ENCODE data around the gene LIPN. TPM values are rescaled to one million over a fixed set of nuclear protein-coding genes. Genes with fewer than 3 reads are reported as not detected.

Gene LIPN
- total RNA-seq, 1 experiment from 2014 or later, result not detected

- no peak for DNase-seq (ENCODE audit: low read depth in 1 of 2, low spot score in 2 of 2)
- no peak overlapping the region for H3K4me3 ChIP-seq
- no peaks in the 10 kb centered on the region for H3K36me3 ChIP-seq
- H3K9me3 ChIP-seq (replicated peaks), result no peaks in the 10 kb centered on the region
- no peak overlapping the region for H3K27ac ChIP-seq
- peaks cover 7% of the 10 kb centered on the region for H3K27me3 ChIP-seq (replicated peaks)
- H3K4me1 ChIP-seq (replicated peaks), result no peaks in the 10 kb centered on the region
Measured at GRCh38 chr10:88755753-88756152, 4.1 kb upstream of the LIPN start.

GRCh38 chr10:88756660-88757059 is 3.2 kb upstream of the LIPN start:
- Histone ChIP-seq H3K27me3 (replicated peaks) (peaks cover 9% of the 10 kb centered on the region), H3K27ac (no peak overlapping the region), H3K36me3 (no peaks in the 10 kb centered on the region), H3K9me3 (replicated peaks) (no peaks in the 10 kb centered on the region), H3K4me1 (replicated peaks) (no peaks in the 10 kb centered on the region), H3K4me3 (no peak overlapping the region)
- no peak for DNase-seq (ENCODE audit: low read depth in 1 of 2, low spot score in 2 of 2)

GRCh38 chr10:88762906-88763305 is 3.1 kb downstream of the LIPN start:
- H3K4me1 ChIP-seq (replicated peaks), result no peaks in the 10 kb centered on the region
- H3K27ac ChIP-seq, result no peak overlapping the region
- no peak overlapping the region for H3K4me3 ChIP-seq
- H3K36me3 ChIP-seq, result no peaks in the 10 kb centered on the region
- DNase-seq (ENCODE audit: low read depth in 1 of 2, low spot score in 2 of 2), result no peak
- no peaks in the 10 kb centered on the region for H3K9me3 ChIP-seq (replicated peaks)
- peaks cover 25% of the 10 kb centered on the region for H3K27me3 ChIP-seq (replicated peaks)

DNA sequence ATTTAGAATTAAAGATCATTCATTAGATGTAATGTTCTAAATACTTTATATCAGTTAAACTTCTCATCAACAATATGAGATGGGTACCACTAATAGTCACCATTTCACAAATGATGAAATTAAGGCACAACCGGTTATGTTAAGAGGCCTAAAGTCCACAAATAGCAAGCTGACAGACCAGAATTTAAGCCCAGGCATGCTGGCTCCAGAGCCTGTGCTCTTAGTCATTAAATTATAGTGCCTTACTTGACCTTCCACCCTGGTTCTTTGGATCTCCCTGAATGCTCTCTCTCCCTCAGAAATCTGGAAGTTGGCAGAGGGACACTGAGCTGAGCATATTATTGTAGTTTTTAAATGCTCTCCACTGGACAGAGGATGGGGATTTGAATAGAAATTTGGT is 3.6 kb downstream of the LIPN start:
- DNase-seq (ENCODE audit: low read depth in 1 of 2, low spot score in 2 of 2), result no peak
- no peak overlapping the region for H3K27ac ChIP-seq
- H3K36me3 ChIP-seq, result no peaks in the 10 kb centered on the region
- H3K4me3 ChIP-seq, result no peak overlapping the region
- peaks cover 25% of the 10 kb centered on the region for H3K27me3 ChIP-seq (replicated peaks)
- H3K9me3 ChIP-seq (replicated peaks), result no peaks in the 10 kb centered on the region
- H3K4me1 ChIP-seq (replicated peaks), result no peaks in the 10 kb centered on the region

GRCh38 chr10:88764110-88764509 is 4.3 kb downstream of the LIPN start:
- Histone ChIP-seq H3K4me1 (replicated peaks) (no peaks in the 10 kb centered on the region), H3K36me3 (no peaks in the 10 kb centered on the region), H3K4me3 (no peak overlapping the region), H3K27me3 (replicated peaks) (peaks cover 25% of the 10 kb centered on the region), H3K9me3 (replicated peaks) (no peaks in the 10 kb centered on the region), H3K27ac (no peak overlapping the region)
- DNase-seq (ENCODE audit: low read depth in 1 of 2, low spot score in 2 of 2), result no peak

DNA sequence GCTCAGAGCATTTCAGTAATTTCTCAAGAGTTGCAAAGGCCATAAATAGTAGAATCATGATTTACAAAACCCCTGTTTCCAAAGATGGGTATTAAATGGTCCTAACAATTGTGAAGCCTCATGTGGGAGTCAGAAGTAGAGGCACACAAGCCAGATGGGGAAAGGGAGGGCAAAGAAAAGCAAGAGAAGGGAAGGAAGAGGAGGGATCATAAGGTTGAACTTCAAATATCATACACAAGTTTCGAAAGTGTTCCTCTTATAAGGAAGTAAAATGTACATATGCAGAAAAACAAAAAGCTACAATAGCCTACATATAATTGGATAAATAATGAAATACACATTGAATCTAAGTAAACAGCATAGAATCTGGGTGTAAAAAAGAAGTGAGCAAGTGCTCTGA is 6.0 kb downstream of the LIPN start:
- no peaks in the 10 kb centered on the region for H3K36me3 ChIP-seq
- no peaks in the 10 kb centered on the region for H3K4me1 ChIP-seq (replicated peaks)
- H3K27me3 ChIP-seq (replicated peaks), result peaks cover 22% of the 10 kb centered on the region
- H3K27ac ChIP-seq, result no peak overlapping the region
- no peak overlapping the region for H3K4me3 ChIP-seq
- H3K9me3 ChIP-seq (replicated peaks), result no peaks in the 10 kb centered on the region
- no peak for DNase-seq (ENCODE audit: low read depth in 1 of 2, low spot score in 2 of 2)

GRCh38 chr10:88769384-88769783 is 9.6 kb downstream of the LIPN start:
- Histone ChIP-seq H3K4me1 (replicated peaks) (no peaks in the 10 kb centered on the region), H3K27me3 (replicated peaks) (peaks cover 15% of the 10 kb centered on the region), H3K27ac (no peak overlapping the region), H3K9me3 (replicated peaks) (no peaks in the 10 kb centered on the region), H3K4me3 (no peak overlapping the region), H3K36me3 (no peaks in the 10 kb centered on the region)
- no peak for DNase-seq (ENCODE audit: low read depth in 1 of 2, low spot score in 2 of 2)

DNA sequence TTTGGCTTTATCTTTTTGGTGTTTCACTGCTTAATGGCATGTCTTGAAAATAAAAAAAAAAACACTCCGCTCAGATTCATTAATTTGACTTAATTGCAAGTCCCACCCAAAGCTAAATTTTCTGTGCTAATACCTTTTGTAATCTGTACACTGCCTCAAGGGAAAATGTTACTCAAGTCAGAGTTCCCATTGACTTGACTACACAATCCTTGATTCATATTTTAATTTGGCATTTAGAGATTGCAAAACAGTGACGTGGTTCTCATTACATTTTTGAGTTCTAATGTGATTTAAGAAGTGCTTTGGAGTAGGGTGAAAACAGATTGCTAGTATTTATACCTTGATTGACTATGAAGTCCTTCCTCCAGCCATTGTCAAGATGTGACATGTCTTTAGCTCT is 21.4 kb downstream of the LIPN start:
- H3K4me3 ChIP-seq, result no peak overlapping the region
- H3K27ac ChIP-seq, result no peak overlapping the region
- H3K9me3 ChIP-seq (replicated peaks), result no peaks in the 10 kb centered on the region
- H3K4me1 ChIP-seq (replicated peaks), result no peaks in the 10 kb centered on the region
- no peaks in the 10 kb centered on the region for H3K27me3 ChIP-seq (replicated peaks)
- no peaks in the 10 kb centered on the region for H3K36me3 ChIP-seq
- DNase-seq (ENCODE audit: low read depth in 1 of 2, low spot score in 2 of 2), result no peak

GRCh38 chr10:88782222-88782621 is 22.4 kb downstream of the LIPN start:
- Histone ChIP-seq H3K36me3 (no peaks in the 10 kb centered on the region), H3K4me3 (no peak overlapping the region), H3K9me3 (replicated peaks) (no peaks in the 10 kb centered on the region), H3K4me1 (replicated peaks) (no peaks in the 10 kb centered on the region), H3K27me3 (replicated peaks) (no peaks in the 10 kb centered on the region), H3K27ac (no peak overlapping the region)
- DNase-seq (ENCODE audit: low read depth in 1 of 2, low spot score in 2 of 2), result no peak

DNA sequence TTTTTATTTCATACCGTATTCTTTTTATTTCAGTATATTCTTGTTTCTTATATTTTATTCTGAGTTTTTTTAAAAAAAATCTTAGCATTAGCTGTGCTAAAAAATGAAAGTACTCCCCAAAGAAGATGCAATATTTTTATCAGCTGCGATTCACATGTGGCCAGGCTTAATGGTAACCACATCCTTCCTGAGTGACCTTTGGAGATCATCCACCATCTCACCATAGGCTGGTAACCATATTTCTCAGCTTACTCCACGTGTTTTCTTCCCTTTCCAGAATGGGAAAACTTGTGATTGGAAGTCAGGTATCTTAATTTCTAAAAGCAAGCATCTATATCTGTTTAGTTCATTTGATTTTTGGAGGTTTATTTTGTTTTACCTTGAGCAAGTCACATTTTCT is 23.9 kb downstream of the LIPN start:
- Histone ChIP-seq H3K36me3 (no peaks in the 10 kb centered on the region), H3K9me3 (replicated peaks) (no peaks in the 10 kb centered on the region), H3K27ac (no peak overlapping the region), H3K27me3 (replicated peaks) (no peaks in the 10 kb centered on the region), H3K4me1 (replicated peaks) (no peaks in the 10 kb centered on the region), H3K4me3 (no peak overlapping the region)
- no peak for DNase-seq (ENCODE audit: low read depth in 1 of 2, low spot score in 2 of 2)

DNA sequence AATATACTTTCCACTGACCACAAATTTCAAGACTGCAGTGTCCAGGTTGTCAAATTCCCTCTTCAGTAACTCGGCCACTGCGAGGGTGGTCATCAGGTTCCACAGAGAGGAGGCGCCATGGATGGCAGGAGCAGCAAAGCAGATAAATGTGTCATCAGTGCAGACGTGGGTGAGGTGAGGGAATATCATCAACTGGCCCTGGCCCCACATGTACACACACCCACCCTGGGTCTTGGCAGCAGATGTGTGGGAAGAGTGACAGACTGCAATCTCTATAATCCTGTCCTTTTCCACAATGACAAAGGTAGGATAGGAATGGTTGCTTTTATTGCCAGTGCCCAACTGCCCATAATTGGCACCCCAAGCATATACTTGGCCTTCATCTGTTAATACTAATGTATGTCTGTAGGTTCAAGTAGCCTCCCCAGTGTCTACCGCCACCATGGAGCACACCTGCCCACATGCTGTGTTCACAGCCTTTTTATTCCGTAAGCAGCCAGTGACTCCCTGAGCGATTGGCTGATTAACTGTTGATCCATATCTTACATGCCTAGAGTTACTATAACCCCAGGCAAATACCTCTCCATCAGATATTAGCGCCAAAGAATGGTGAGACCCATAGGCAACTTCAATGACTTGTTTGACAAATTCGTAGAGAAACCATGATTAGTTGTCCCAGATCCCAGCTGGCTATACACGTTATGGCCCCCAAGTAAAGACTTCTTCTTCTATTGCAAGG is 26.4 kb downstream of the LIPN start:
- H3K27ac ChIP-seq, result no peak overlapping the region
- no peaks in the 10 kb centered on the region for H3K36me3 ChIP-seq
- H3K4me1 ChIP-seq (replicated peaks), result no peaks in the 10 kb centered on the region
- no peak overlapping the region for H3K4me3 ChIP-seq
- no peaks in the 10 kb centered on the region for H3K27me3 ChIP-seq (replicated peaks)
- H3K9me3 ChIP-seq (replicated peaks), result no peaks in the 10 kb centered on the region
- no peak for DNase-seq (ENCODE audit: low read depth in 1 of 2, low spot score in 2 of 2)

- no peak overlapping the region for H3K4me3 ChIP-seq
- H3K36me3 ChIP-seq, result no peaks in the 10 kb centered on the region
- H3K4me1 ChIP-seq (replicated peaks), result no peaks in the 10 kb centered on the region
- no peaks in the 10 kb centered on the region for H3K27me3 ChIP-seq (replicated peaks)
- H3K27ac ChIP-seq, result no peak overlapping the region
- no peaks in the 10 kb centered on the region for H3K9me3 ChIP-seq (replicated peaks)
- no peak for DNase-seq (ENCODE audit: low read depth in 1 of 2, low spot score in 2 of 2)
Measured at GRCh38 chr10:88787463-88787862, 27.6 kb downstream of the LIPN start.

DNA sequence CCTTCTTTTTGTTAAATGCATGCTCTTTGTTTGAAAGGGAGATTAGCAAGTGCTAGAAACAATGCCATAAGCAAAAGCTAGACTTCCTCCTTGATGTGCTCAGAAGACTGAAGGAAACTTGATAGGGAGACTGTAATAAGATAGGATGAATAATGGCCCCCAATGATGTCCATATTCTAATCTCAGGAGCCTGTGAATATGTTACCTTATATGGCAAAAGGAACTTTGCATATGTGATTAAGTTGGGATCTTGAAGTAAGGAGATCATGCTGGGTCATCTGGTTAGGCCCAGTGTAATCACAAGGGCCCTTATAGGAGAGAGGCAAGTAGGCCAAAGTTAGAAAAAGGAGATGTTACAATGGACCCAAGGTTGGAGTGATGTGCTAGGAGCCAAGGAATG is 29.1 kb downstream of the LIPN start:
- no peaks in the 10 kb centered on the region for H3K36me3 ChIP-seq
- H3K4me1 ChIP-seq (replicated peaks), result no peaks in the 10 kb centered on the region
- no peaks in the 10 kb centered on the region for H3K27me3 ChIP-seq (replicated peaks)
- H3K4me3 ChIP-seq, result no peak overlapping the region
- no peak for DNase-seq (ENCODE audit: low read depth in 1 of 2, low spot score in 2 of 2)
- no peak overlapping the region for H3K27ac ChIP-seq
- H3K9me3 ChIP-seq (replicated peaks), result no peaks in the 10 kb centered on the region

- H3K4me3 ChIP-seq, result no peak overlapping the region
- no peaks in the 10 kb centered on the region for H3K9me3 ChIP-seq (replicated peaks)
- H3K27me3 ChIP-seq (replicated peaks), result no peaks in the 10 kb centered on the region
- H3K4me1 ChIP-seq (replicated peaks), result no peaks in the 10 kb centered on the region
- H3K27ac ChIP-seq, result no peak overlapping the region
- DNase-seq (ENCODE audit: low read depth in 1 of 2, low spot score in 2 of 2), result peak; percentile 11 to 43
- no peaks in the 10 kb centered on the region for H3K36me3 ChIP-seq
Measured at GRCh38 chr10:88791924-88792323, 32.1 kb downstream of the LIPN start.

DNA sequence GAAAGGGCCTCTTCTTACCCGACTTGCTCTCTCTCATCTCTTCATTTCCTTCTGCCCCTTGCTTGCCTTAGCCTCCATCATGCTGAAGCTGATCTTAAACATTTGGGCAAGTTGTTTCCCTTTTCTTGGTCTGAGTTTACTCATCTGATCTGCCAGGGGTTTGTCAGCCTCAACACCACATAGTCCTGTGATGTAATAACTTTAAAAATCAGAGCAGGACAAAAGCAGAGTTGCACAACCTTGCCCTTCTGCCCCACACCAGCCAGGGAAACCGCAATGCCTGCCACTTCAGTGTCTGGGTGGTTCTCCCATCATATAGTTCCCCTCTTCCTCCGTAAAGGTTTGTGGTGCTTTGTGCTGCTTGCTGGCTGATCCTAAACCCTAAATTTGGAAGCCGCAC is 32.8 kb downstream of the LIPN start:
- Histone ChIP-seq H3K27me3 (replicated peaks) (no peaks in the 10 kb centered on the region), H3K36me3 (no peaks in the 10 kb centered on the region), H3K4me1 (replicated peaks) (no peaks in the 10 kb centered on the region), H3K9me3 (replicated peaks) (no peaks in the 10 kb centered on the region), H3K4me3 (no peak overlapping the region), H3K27ac (no peak overlapping the region)
- no peak for DNase-seq (ENCODE audit: low read depth in 1 of 2, low spot score in 2 of 2)

Measured in SJSA1 (cell line).